Hematopoietic multipotent progenitor cell treated with erythropoietin and hydrocortisone succinate and interleukin-3 and kit ligand, for 4 days (in vitro differentiated cells): ENCODE measurements around the gene CRADD.
"Not testable (repeated sequence)": the region's sequence is repeated elsewhere in the genome, so short reads cannot be mapped to it uniquely, and the experiment has no call there.

Experiments
- DNase-seq: peaks from one replicate; pipeline ENCODE4 v3.0.0-alpha.2; 2015

The CRADD gene

GRCh38 chr12:93677195-93678064 lies at the start of gene CRADD:
Gene CRADD, plus strand, starts transcription at chr12:93677375.
- peak; percentile 99 for DNase-seq

DNA sequence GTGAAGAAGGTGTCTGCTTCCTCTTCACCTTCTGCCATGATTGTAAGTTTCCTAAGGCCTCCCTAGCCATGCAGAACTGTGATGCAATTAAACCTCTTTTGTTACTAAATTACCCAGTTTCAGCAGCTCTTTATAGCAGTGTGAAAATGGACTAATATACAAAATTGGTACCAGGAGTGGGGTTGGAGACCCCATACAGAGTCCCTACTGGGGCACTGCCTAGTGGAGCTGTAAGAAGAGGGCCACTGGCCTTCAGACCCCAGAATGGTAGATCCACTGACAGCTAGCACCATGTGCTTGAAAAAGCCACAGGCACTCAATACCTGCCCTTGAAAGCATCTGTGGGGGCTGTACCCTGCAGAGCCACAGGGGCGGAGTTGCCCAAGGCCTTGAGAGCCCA lies 44.8 kb upstream of the CRADD start:
- DNase-seq = no peak

GRCh38 chr12:93634416-93634815 lies 42.8 kb upstream of the CRADD start:
- no peak for DNase-seq

DNA sequence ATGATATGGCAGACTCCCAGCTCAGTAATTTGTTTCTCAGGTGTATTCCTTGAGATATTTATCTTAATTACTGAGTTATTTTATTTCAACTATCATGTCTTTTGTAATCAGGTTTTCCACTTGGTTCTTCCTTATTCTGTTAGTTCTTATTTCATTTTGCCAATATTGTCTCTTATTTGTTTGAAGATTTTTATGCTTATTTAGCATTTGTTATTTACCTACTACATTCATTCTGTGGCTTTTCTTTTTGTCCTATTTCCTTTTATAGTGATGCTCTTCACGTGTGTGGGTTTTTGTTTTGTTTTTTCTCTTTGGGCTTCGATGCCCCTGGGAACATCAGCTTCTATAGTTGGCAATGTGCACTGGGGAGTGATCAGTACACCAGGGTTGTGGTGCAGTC lies 40.5 kb upstream of the CRADD start:
- DNase-seq = no peak

GRCh38 chr12:93638095-93638494 lies 39.1 kb upstream of the CRADD start:
- DNase-seq = no peak

GRCh38 chr12:93638954-93639353 lies 38.2 kb upstream of the CRADD start:
- no peak for DNase-seq

GRCh38 chr12:93639406-93639805 lies 37.8 kb upstream of the CRADD start:
- no peak for DNase-seq

GRCh38 chr12:93641380-93641779 lies 35.8 kb upstream of the CRADD start:
- DNase-seq = not testable (repeated sequence)

DNA sequence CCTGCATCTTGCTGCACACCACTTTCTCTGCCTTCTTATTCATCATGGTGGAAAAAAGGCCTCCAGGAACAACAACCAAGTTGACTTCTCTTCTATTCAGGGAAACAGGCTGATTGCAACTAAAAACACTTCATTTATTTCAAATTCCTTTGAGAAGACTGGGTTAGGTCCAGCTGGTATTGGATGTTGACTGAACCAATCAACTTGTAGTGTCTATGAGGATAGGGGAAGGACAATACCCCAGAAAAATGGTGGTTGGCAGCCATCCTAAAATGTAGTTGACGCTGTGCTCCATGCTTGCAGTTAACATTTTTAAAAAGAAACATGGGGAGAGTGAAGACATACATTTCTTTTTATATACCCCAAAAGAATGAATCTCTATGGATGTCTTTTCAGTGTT lies 34.4 kb upstream of the CRADD start:
- DNase-seq = no peak

GRCh38 chr12:93645702-93646101 lies 31.5 kb upstream of the CRADD start:
- DNase-seq = no peak

GRCh38 chr12:93650626-93651025 lies 26.5 kb upstream of the CRADD start:
- no peak for DNase-seq

GRCh38 chr12:93653079-93653478 lies 24.1 kb upstream of the CRADD start:
- DNase-seq = no peak

DNA sequence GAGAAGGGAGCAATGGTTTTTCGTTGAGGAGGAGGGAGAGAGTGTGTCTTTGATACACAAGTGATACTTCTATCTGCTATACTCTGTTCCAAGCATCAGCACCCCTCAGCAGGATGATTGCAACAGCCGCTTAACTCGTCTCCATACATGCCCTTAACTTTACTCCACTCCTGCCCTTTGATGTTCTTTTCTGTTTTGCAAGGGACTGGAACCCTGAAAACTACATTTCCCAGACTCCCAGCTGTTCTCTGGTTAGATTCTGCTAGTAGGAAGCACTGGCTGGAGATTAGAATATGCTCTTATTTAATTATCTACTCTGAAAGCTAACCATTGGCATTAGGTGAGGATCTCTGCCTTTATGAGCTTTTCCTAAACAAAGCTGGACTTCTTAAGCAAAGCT lies 23.5 kb upstream of the CRADD start:
- DNase-seq = no peak

- no peak for DNase-seq
Observed at GRCh38 chr12:93654421-93654820, 22.8 kb upstream of the CRADD start.

GRCh38 chr12:93657071-93657470 lies 20.1 kb upstream of the CRADD start:
- peak; percentile 49 for DNase-seq

GRCh38 chr12:93661021-93661420 lies 16.2 kb upstream of the CRADD start:
- no peak for DNase-seq

GRCh38 chr12:93663006-93663728 lies 14.0 kb upstream of the CRADD start:
- no peak for DNase-seq

- no peak for DNase-seq
Observed at GRCh38 chr12:93663729-93664084, 13.5 kb upstream of the CRADD start.

DNA sequence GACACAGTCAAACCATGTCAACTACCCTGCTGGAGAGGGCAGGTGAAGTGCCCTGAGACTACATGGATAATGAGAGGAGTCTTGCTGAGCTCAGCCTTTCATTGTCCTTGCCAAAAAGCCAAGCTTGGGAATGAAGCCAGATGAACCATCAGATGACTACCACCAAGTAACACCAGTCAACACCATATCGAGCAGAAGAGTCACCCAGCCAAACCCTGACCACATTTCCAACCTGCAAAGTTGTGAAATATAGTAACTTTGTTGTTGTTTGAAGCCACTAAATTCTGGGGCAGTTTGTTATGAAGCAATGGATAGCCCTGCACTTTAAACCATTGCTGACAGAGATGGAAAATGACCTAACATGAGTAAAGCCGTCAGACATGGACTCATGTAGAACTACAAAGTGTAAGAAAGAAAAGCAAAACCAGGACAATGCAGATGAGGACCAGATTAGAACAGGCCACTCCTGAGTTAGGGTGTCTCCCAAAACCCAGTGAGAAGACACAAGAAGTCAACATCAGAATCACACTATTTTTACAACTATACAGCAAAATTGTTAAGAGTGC lies 12.5 kb upstream of the CRADD start:
- DNase-seq = no peak

DNA sequence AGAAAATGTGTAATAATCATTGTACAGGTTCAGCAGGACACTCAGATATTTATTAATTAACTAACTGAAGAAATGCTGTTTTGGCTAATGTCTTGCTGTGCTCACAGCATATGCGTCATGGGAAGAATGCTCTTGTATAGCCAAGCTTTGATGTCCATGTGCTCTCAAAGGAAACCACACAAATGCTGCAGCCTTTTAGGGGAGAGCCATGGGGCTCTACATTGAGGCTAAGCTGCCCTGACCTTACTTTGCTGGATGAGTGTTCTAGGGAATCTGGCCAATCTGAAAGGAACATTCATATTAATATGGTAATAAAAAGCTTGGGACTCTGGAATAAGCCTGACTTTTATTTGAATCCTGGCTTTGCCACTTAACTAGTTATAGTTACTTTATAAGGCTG lies 9.5 kb upstream of the CRADD start:
- DNase-seq = no peak

DNA sequence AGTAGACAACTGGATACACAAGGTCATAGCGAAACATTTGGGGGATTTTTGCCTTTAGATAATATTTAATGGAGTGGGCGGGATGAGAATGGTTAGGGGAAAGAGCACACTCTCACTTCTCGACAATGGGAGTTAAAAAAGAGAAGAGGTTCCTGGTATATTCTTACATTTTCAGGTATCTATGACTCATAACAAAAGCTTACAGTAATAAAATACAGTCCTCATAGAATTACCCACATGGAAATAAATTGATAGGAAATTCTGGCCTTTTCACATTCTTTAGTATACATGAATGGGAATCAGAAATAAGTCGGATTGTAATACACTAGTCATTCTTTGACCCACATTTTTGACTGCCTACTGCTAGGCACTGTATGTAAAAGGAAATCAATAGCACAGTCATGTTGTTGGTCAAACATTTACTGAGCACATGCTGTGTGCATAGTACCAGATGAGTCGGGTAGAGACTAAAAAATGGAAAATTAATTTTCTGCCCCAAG lies 8.2 kb upstream of the CRADD start:
- DNase-seq = no peak

DNA sequence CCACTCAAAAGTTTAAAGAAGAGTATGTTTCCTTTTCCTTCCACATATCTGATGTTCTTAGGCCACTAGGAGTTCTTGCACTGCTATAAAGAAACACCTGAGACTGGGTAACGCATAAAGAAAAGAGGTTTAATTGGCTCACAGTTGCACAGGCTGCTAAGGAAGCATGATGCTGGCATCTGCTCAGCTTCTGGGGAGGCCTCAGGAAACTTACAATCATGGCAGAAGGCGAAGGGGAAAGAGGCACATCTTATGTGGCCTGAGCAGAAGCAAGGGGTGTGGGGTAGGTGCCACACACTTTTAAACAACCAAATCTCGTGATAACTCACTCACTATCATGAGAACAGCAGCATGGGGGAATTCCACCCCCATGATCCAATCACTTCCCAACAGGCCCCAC lies 7.7 kb upstream of the CRADD start:
- DNase-seq = no peak

DNA sequence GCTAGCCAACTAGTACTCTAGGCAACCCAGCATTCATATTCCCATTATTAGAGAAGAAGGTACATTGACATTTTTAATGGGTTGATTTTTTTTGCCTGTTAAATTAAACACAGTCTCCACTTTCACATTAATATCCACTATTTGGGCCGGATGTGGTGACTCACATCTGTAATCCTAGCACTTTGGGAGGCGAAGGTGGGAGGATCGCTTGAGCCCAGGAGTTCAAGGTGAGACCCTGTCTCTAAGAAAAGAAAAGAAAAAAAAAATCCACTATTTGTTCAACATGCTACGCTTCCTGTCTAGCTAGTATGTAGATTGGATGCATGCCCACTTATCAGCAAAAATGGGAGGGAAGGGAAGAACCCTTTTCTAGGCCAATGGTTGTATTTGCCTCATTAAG lies 7.1 kb upstream of the CRADD start:
- DNase-seq = no peak

DNA sequence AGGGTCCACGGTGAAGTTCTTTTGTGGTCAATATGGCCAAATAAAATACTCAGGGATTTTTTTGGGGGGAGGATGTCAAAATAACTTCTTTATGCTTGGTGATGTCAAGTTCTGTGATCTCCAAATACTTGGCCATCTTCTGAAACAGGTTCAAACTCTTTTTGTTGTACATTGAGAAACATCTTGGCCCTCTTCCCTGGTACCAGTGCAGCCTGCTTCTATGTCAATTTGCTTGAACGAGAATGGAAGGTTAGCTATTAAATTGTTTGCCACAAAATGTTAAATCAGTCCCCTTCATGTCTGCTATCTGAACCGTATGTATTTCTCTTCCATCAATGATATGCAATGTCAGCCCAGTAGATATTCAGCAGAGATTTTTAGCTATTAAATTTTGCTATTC lies 6.1 kb upstream of the CRADD start:
- DNase-seq = no peak
